HCT116 (cell line): ENCODE data around the gene CPA1. TPM values are rescaled to one million over a fixed set of nuclear protein-coding genes. Genes with fewer than 3 reads are reported as not detected.

ENCODE experiments used
- ATAC-seq: fragments of 200-7000 bp; cut with Tn5 transposase; 2 replicates; pipeline ENCODE4 v1.9.1; 2020; ENCODE audit warnings: mild to moderate bottlenecking, moderate library complexity
- BruUV-seq: library from RNA; stranded (reverse); fragments of 400-500 nt; replicated peaks from 2 replicates; lab custom pipeline; 2021; lab: Mats Ljungman, UMichigan
- CTCF ChIA-PET: fragments of 300-600 bp; sonication (Branson Sonifier 250); formaldehyde crosslinking; loops from one replicate; lab custom pipeline; 2021; ENCODE audit warnings: antibody characterized with exemption; lab: Charles Lee
- POLR2A ChIA-PET: fragments of 300-600, 350-600 bp; sonication (Branson Sonifier 250); formaldehyde crosslinking; loops from one replicate; lab custom pipeline; 2021; ENCODE audit warnings: antibody characterized with exemption; lab: Charles Lee
- RAD21 ChIA-PET, 2 experiments: fragments of 300-600 bp; sonication (Branson Sonifier 250); formaldehyde crosslinking; loops; one replicate each; lab custom pipeline; 2023; ENCODE audit warnings: low total read pairs in 2 of 2; ENCODE audit not compliant: uncharacterized antibody in 2 of 2, unreplicated experiment in 2 of 2, low non-redundant PET in 1 of 2; lab: Charles Lee
- DNase-seq: peaks from one replicate; pipeline ENCODE4 v3.0.0-alpha.2; 2010; ENCODE audit warnings: low read depth, low spot score
- H2AFZ ChIP-seq: fragments of 200-600 bp; shearing (Covaris generic), sonication (generic); 2 replicates; pipeline ENCODE4 v1.6.1; 2017; ENCODE audit warnings: low read depth, mixed run types, mixed read lengths, antibody characterized with exemption, low read length; ENCODE audit not compliant: poor library complexity, severe bottlenecking
- H3K27ac ChIP-seq: 2 replicates; pipeline ENCODE4 v1.5.1; 2012; ENCODE audit warnings: low read depth, low read length
- H3K27me3 ChIP-seq: fragments of 200-600 bp; sonication (generic); 2 replicates; pipeline ENCODE4 v1.6.1; 2016; ENCODE audit warnings: mixed run types, low read length, mixed read lengths; ENCODE audit not compliant: insufficient read depth
- H3K36me3 ChIP-seq, 2 experiments: fragments of 200-500 bp in 1 of 2; fragments of 200-600 bp in 1 of 2; sonication (Bioruptor generic) in 1 of 2; sonication (generic) in 1 of 2; 2 replicates each; pipeline versions ENCODE4 v1.5.1 to v1.6.1; 2014 to 2016; ENCODE audit warnings: low read length in 2 of 2, inconsistent platforms in 1 of 2, mixed read lengths in 1 of 2, mixed run types in 1 of 2; ENCODE audit not compliant: insufficient read depth in 2 of 2, control insufficient read depth in 1 of 2
- H3K4me1 ChIP-seq, 2 experiments: fragments of 200-600 bp in 1 of 2; sonication (generic) in 1 of 2; 2 replicates each; pipeline versions ENCODE4 v1.5.1 to v1.6.1; 2012 to 2017; ENCODE audit warnings: low read length in 2 of 2, inconsistent platforms in 1 of 2, mild to moderate bottlenecking in 1 of 2, mixed read lengths in 1 of 2, mixed run types in 1 of 2, moderate library complexity in 1 of 2; ENCODE audit not compliant: insufficient read depth in 2 of 2, control insufficient read depth in 1 of 2
- H3K4me2 ChIP-seq: fragments of 200-600 bp; sonication (generic); 2 replicates; pipeline ENCODE4 v1.6.1; 2017; ENCODE audit warnings: mixed run types, low read length, mixed read lengths
- H3K4me3 ChIP-seq, 2 experiments: fragments of 200-600 bp in 1 of 2; sonication (generic) in 1 of 2; replicated peaks in 1 of 2; 2 replicates each; pipeline ENCODE4 v1.5.1; 2011 to 2016; ENCODE audit warnings: low read length in 2 of 2, control low read depth in 1 of 2, low read depth in 1 of 2, mild to moderate bottlenecking in 1 of 2, mixed read lengths in 1 of 2, mixed run types in 1 of 2
- H3K79me2 ChIP-seq: fragments of 200-600 bp; sonication (generic); 2 replicates; pipeline ENCODE4 v1.6.1; 2017; ENCODE audit warnings: mild to moderate bottlenecking, mixed run types, low read length, moderate library complexity, mixed read lengths; ENCODE audit not compliant: insufficient read depth
- H3K9ac ChIP-seq: fragments of 200-600 bp; sonication (generic); 2 replicates; pipeline ENCODE4 v1.6.1; 2016; ENCODE audit warnings: low read length, mixed read lengths
- H3K9me2 ChIP-seq: fragments of 200-600 bp; sonication (generic), shearing (Covaris generic); 2 replicates; pipeline ENCODE4 v1.6.1; 2017; ENCODE audit warnings: mixed run types, mild to moderate bottlenecking, moderate library complexity; ENCODE audit not compliant: insufficient read depth
- H3K9me3 ChIP-seq, 2 experiments: fragments of 200-500 bp in 1 of 2; fragments of 200-600 bp in 1 of 2; sonication (Bioruptor generic) in 1 of 2; sonication (generic) in 1 of 2; 2 replicates each; pipeline ENCODE4 v1.6.1; 2014 to 2017; ENCODE audit warnings: low read length in 2 of 2, mixed read lengths in 2 of 2, inconsistent platforms in 1 of 2, low read depth in 1 of 2, mild to moderate bottlenecking in 1 of 2, mixed run types in 1 of 2, moderate library complexity in 1 of 2; ENCODE audit not compliant: control insufficient read depth in 1 of 2, insufficient read depth in 1 of 2
- H4K20me1 ChIP-seq: fragments of 200-600 bp; sonication (generic), shearing (Covaris generic); 2 replicates; pipeline ENCODE4 v1.6.1; 2017; ENCODE audit warnings: mixed run types, mild to moderate bottlenecking, moderate library complexity; ENCODE audit not compliant: insufficient read depth
- CBX3 ChIP-seq: IDR thresholded peaks from 2 replicates; pipeline ENCODE4 v1.6.1; 2012; ENCODE audit warnings: low read depth
- CEBPB ChIP-seq: IDR thresholded peaks from 2 replicates; pipeline ENCODE4 v1.6.1; 2012; ENCODE audit warnings: low read depth
- EGR1 ChIP-seq: IDR thresholded peaks from 2 replicates; pipeline ENCODE4 v1.6.1; 2012; ENCODE audit warnings: low read depth
- ELF1 ChIP-seq: IDR thresholded peaks from 2 replicates; pipeline ENCODE4 v1.6.1; 2012; ENCODE audit warnings: low read depth, borderline replicate concordance
- EZH2 ChIP-seq: fragments of 200-600 bp; sonication (generic); IDR thresholded peaks from 2 replicates; pipeline ENCODE4 v1.6.1; 2017; ENCODE audit warnings: antibody characterized with exemption, mixed run types
- EZH2phosphoT487 ChIP-seq: fragments of 200-600 bp; IDR thresholded peaks from 2 replicates; pipeline ENCODE4 v1.6.1; 2018; ENCODE audit warnings: antibody characterized with exemption, borderline replicate concordance
- FOSL1 ChIP-seq: IDR thresholded peaks from 2 replicates; pipeline ENCODE4 v1.6.1; 2012; ENCODE audit warnings: low read depth
- POLR2AphosphoS5 ChIP-seq: IDR thresholded peaks from 2 replicates; pipeline ENCODE4 v1.6.1; 2011; ENCODE audit warnings: mild to moderate bottlenecking, low read depth, low read length, moderate library complexity
- SIN3A ChIP-seq: IDR thresholded peaks from 2 replicates; pipeline ENCODE4 v1.6.1; 2012; ENCODE audit warnings: low read depth
- SRF ChIP-seq: IDR thresholded peaks from 2 replicates; pipeline ENCODE4 v1.6.1; 2012; ENCODE audit warnings: low read depth
- YY1 ChIP-seq: IDR thresholded peaks from 2 replicates; pipeline ENCODE4 v1.6.1; 2011; ENCODE audit warnings: low read length, low read depth, moderate library complexity, mild to moderate bottlenecking; ENCODE audit not compliant: insufficient replicate concordance; ENCODE audit errors: extremely low read depth
- intact Hi-C: fragments of 100-400 bp; cut with micrococcal nuclease; formaldehyde crosslinking; loops from 2 replicates; pipeline ENCODE4 v1.10.0; 2022
- total RNA-seq: library from RNA; stranded (reverse); gene quantifications from one replicate; pipeline ENCODE4 v1.2.1, GENCODE V29; 2021; ENCODE audit not compliant: unreplicated experiment
- TF ChIP-seq, protein P1 (sequence below): IDR thresholded peaks from 2 replicates; pipeline ENCODE4 v1.6.1; 2011; ENCODE audit warnings: mild to moderate bottlenecking, low read length, moderate library complexity; ENCODE audit not compliant: insufficient replicate concordance; ENCODE audit errors: extremely low read depth
- TF ChIP-seq, protein P2 (sequence below), 3 experiments: fragments of 200-600 bp in 1 of 3; sonication (generic) in 1 of 3; IDR thresholded peaks in 2 of 3; conservative IDR thresholded peaks in 1 of 3; 2 replicates each; pipeline ENCODE4 v1.5.1; 2012 to 2017; ENCODE audit warnings: low read depth in 2 of 3, low read length in 2 of 3, antibody characterized with exemption in 1 of 3, borderline replicate concordance in 1 of 3, control low read depth in 1 of 3, mild to moderate bottlenecking in 1 of 3, mixed read lengths in 1 of 3, mixed run types in 1 of 3, moderate library complexity in 1 of 3; ENCODE audit not compliant: insufficient read depth in 1 of 3
- TF ChIP-seq, protein P3 (sequence below): IDR thresholded peaks from 2 replicates; pipeline ENCODE4 v1.6.1; 2012

CPA1 gene
- total RNA-seq, 1 experiment from 2014 or later = 11.9 TPM

DNA sequence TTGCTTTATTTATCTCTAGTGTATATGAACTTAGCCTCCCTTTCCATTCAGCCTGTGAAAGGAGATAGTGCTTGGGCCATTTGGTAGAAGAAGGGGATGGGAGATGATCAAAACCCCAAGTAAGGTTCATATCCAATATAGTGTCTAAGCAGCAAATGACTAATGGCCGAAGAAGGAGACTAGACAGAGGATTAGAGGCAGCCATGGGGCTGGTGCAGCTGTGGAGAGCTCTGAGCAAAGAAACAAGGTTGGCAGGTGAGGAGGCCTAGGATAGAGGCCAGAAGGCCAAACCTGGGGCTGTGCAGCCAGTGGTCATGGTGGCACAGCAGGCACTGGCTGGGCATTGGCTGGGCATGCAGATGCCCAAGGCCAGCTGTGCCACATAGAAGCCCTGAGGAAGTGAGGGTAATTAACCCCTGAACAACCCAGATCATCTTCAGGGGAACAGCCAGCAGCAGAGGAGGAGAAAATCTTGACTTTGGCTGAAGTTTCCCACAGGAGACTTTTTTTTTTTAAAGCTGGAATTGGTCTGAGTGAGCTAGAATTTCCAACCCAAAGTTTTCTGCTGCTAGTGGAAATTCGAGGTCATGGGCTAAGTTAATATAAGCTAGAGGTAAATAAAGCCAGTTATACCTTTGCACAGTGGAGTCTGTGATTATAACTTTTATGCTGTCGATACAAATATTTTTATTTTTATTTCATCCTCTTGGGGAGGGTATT is 10.3 kb upstream of the CPA1 start:
- BruUV-seq = no TSS peak
- no peak for ATAC-seq

DNA sequence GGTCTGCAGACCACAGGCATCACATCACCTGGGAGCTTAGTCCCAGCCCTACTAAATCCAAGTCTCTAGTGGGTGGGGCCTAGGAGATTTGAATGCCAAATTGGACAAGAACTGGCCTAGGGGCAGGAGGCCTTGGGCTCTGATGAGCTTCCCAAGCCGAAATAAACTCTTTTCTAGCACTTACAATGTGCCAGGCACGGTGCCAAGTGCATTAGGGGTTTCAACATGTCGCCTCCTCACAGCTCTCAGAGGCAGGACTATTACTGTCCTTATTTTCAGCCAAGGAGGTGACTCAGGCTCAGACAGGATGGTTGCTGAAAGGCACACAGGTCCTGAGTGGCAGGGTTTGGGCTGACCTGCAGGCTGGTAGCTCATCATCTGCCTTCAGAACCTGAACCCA is 9.2 kb upstream of the CPA1 start:
- H3K9me3 ChIP-seq = no peaks in the 10 kb centered on the region
- ChIA-PET CTCF (no interaction called here), POLR2A (no interaction called here), RAD21 (no interaction called here)
- DNase-seq (no peak), ATAC-seq (no peak)
- no peaks in the 10 kb centered on the region for H3K79me2 ChIP-seq
- intact Hi-C loops = no loop called here
- no peak overlapping the region for H3K4me2 ChIP-seq
- no peaks in the 10 kb centered on the region for H4K20me1 ChIP-seq
- H3K9me2 ChIP-seq = no peaks in the 10 kb centered on the region
- no peak overlapping the region for H3K27ac ChIP-seq
- H3K27me3 ChIP-seq = no peaks in the 10 kb centered on the region
- no peaks in the 10 kb centered on the region for H3K36me3 ChIP-seq
- no peak overlapping the region for H2AFZ ChIP-seq
- BruUV-seq = no TSS peak
- H3K4me1 ChIP-seq = peaks cover 10 to 30% of the 10 kb centered on the region in 2 experiments
- H3K4me3 ChIP-seq = no peak overlapping the region
- no peak overlapping the region for H3K9ac ChIP-seq
- no peak for TF ChIP-seq SIN3A
- TF ChIP-seq, protein P1, sequence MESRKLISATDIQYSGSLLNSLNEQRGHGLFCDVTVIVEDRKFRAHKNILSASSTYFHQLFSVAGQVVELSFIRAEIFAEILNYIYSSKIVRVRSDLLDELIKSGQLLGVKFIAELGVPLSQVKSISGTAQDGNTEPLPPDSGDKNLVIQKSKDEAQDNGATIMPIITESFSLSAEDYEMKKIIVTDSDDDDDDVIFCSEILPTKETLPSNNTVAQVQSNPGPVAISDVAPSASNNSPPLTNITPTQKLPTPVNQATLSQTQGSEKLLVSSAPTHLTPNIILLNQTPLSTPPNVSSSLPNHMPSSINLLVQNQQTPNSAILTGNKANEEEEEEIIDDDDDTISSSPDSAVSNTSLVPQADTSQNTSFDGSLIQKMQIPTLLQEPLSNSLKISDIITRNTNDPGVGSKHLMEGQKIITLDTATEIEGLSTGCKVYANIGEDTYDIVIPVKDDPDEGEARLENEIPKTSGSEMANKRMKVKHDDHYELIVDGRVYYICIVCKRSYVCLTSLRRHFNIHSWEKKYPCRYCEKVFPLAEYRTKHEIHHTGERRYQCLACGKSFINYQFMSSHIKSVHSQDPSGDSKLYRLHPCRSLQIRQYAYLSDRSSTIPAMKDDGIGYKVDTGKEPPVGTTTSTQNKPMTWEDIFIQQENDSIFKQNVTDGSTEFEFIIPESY = no peak
- TF ChIP-seq CEBPB = no peak
- TF ChIP-seq EZH2phosphoT487 = no peak
- no peak for TF ChIP-seq ELF1
- TF ChIP-seq, protein P2, sequence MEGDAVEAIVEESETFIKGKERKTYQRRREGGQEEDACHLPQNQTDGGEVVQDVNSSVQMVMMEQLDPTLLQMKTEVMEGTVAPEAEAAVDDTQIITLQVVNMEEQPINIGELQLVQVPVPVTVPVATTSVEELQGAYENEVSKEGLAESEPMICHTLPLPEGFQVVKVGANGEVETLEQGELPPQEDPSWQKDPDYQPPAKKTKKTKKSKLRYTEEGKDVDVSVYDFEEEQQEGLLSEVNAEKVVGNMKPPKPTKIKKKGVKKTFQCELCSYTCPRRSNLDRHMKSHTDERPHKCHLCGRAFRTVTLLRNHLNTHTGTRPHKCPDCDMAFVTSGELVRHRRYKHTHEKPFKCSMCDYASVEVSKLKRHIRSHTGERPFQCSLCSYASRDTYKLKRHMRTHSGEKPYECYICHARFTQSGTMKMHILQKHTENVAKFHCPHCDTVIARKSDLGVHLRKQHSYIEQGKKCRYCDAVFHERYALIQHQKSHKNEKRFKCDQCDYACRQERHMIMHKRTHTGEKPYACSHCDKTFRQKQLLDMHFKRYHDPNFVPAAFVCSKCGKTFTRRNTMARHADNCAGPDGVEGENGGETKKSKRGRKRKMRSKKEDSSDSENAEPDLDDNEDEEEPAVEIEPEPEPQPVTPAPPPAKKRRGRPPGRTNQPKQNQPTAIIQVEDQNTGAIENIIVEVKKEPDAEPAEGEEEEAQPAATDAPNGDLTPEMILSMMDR (IDR thresholded peaks at IDR 0.05 in 2 of 3, conservative IDR thresholded peaks at IDR 0.05 in 1 of 3; ENCODE audit: borderline replicate concordance in 1 of 3, insufficient read depth in 1 of 3, low read depth in 2 of 3, low read length in 2 of 3) = no peak
- TF ChIP-seq EGR1 = no peak
- TF ChIP-seq SRF = no peak
- no peak for TF ChIP-seq EZH2
- TF ChIP-seq YY1 = no peak
- TF ChIP-seq CBX3 = no peak
- TF ChIP-seq, protein P3, sequence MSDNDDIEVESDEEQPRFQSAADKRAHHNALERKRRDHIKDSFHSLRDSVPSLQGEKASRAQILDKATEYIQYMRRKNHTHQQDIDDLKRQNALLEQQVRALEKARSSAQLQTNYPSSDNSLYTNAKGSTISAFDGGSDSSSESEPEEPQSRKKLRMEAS = no peak

More for the DNA sequence above, 10.3 kb upstream of the CPA1 start:
- RAD21 ChIA-PET = no interaction called here
- CTCF ChIA-PET = no interaction called here
- POLR2A ChIA-PET = no interaction called here
- H2AFZ ChIP-seq = no peak overlapping the region
- no peaks in the 10 kb centered on the region for H4K20me1 ChIP-seq
- DNase-seq = no peak
- H3K79me2 ChIP-seq = no peaks in the 10 kb centered on the region
- H3K27me3 ChIP-seq = no peaks in the 10 kb centered on the region
- intact Hi-C loops = no loop called here
- H3K9ac ChIP-seq = no peak overlapping the region
- H3K27ac ChIP-seq = no peak overlapping the region
- no peaks in the 10 kb centered on the region for H3K9me2 ChIP-seq
- TF ChIP-seq FOSL1 (no peak), YY1 (no peak), POLR2AphosphoS5 (no peak)
- H3K4me1 ChIP-seq = peaks cover 17 to 41% of the 10 kb centered on the region in 2 experiments
- no peak overlapping the region for H3K4me2 ChIP-seq
- H3K9me3 ChIP-seq = no peaks in the 10 kb centered on the region
- H3K36me3 ChIP-seq = no peaks in the 10 kb centered on the region
- no peak overlapping the region for H3K4me3 ChIP-seq
